ENCODE measurements around the gene SPAG7. TPM values are rescaled to one million over a fixed set of nuclear protein-coding genes. Genes with fewer than 3 reads are reported as not detected.

The SPAG7 gene
- polyA plus RNA-seq, 3 donors, result 86.7 to 105 (median 92.6) TPM

DNA sequence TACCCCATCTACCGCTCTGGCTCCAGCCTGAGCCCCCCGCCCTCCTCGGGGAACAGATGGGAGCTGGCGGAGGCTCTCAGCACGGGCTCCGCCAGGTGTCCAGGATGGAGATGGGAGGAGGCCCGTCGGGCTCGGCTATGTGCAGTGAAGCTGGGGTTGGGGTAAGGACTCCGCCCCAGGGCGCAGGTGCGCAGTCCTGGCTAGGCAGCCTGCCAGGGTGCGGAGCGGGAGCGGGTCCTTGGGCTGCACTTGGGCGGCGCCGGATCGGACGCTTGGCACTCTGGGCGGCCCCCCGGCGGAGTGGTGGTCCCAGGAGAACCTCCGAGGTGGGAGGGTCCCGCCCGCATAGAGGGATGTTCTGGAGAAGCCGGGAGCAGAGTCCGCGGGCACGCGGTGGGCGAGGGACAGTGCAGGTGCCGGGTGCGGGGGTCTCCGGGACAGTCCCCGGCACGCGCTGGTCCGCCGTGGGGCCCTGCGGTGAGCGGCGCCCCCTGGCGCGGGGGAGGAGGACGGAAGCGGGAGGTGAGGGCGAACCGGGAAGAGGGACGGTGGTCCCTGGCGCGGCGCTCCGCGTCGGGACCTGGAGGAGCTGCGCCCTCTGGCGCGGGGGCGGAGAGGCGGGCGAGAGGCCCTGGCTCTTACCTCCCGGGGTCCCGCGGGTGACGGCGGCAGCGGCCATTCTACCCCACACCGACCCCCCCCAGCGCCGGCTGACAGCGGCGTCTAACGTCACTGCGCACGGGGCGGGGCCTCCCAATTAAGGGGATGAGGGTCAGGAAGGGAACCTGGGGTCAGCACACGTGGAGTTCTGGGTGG is 19.5 kb upstream of the SPAG7 start, which contains the start of gene CAMTA2:
Gene CAMTA2, minus strand, starts transcription at position 725 of the 816 bp plus-strand sequence. CDS start 1,453 bp downstream, outside the sequence.
- peak in 6 of 11 donors; percentile 58 to 78 (median 72) for DNase-seq (ENCODE audit: extremely low read depth in 1 of 11, low read depth in 9 of 11, low spot score in 4 of 11)

DNA sequence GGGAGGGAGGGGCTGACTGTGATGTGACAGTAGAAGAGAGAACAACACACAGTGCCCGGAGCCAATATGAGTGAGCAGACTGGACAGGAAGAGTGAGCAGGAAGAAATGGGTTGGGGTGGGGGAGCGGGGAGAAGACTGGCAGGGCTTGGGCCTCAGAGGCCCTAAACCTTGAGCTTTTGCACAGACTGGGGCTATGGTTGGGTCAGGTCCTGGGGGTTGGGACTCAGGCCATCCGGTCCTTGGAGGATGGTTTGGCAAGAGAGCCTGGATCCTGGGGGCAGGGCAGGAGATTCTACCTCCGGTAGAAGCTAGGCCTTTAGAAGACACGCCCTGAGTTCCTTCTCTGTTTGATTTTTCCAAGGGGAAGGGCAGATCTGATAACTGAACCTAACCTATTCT is 18.8 kb upstream of the SPAG7 start:
- no peak for DNase-seq (ENCODE audit: extremely low read depth in 1 of 11, low read depth in 9 of 11, low spot score in 4 of 11)

DNA sequence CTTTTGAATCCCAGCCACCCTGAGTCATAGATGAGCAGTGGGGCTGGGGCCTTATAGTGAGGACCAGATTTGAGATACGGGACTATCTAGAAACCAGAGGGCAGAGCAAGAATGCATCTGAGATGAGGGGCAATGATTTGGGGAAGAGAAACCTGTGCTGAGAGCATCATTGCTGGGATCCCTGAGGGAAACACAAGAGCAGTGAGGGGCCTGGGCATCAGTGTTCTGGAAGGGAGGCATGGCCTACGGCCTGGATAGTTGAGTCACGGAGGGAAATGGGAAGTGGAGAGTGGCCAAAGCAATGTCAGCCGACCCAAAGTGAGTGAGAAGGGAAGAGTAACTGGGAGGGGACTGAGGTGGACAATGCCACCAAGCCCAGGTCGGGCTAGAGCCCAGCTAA is 14.7 kb upstream of the SPAG7 start:
- no peak for DNase-seq (ENCODE audit: extremely low read depth in 1 of 11, low read depth in 9 of 11, low spot score in 4 of 11)

DNA sequence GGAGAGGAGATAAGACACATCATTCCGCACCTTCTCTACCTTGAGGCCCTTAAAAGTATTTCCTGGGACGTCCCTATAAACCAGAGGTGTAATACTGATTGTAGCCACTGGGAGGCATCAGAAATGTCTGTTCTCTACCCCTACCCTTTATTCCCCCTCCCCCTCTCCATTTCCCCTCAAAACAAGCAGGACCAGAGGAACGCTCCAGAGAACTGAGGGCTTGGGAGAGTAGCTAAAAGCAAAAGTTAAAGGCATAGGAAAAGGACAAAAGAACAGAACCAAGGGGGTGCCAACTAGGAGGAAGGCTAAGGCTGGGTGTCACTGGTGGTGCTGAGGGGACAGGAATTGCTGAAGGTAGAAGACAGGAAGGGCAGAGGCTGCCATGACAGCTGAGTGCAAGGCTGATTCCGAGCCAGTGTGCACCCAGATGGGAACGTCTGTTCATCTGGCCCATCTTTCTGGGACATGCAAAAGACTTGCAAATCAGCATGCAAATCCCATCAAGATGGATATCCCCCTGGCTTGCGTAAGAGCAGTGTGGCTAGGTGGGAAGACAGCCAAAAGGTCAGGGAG is 13.1 kb upstream of the SPAG7 start:
- peak in 6 of 11 donors; percentile 62 to 72 (median 68) for DNase-seq (ENCODE audit: extremely low read depth in 1 of 11, low read depth in 9 of 11, low spot score in 4 of 11)

DNA sequence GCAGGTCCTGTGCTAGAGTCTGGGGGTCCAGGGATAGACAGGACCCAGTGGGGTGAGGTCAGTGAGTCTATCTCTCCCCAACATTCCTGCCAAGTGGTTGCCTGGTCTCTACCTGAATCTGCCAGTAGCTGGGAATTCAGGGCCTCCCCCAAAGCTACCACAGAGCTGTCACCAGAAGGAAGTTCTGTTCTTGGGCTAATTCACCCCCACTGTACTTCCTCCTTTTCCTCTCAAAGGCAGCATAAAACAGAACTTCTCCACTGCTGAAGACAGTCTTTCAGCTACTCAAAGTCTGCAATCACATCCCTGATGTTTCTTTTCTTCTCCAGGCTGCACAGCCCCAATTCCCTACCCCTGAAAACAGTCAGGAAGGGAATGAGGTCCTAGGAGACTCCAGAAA is 11.1 kb upstream of the SPAG7 start:
- no peak for DNase-seq (ENCODE audit: extremely low read depth in 1 of 11, low read depth in 9 of 11, low spot score in 4 of 11)

DNA sequence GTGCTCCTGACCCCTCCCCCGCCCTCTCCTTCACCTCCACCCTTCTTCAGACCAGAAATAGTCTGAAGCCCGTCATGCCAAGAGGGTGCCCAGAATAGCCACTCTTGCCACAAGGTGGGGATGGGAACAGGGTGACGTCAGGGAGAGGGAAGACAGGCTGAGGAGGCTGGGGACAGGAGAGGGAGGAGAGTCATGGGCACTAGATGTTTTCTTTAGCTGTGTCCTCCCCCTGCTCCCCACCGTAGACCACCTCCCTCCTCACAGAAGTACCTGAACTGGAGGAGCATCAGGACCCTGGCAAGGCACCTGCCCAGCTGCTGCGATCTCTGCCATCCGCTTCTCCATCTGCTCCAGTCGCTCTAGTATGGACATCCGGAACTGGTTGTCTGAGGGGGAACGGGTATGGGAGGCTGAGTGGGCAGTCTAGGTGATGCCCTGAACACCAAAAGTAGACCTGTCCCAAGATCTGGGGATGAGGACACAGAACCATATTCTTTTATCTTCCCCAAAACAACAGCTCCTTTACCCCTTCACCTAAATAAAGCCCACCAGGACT is 6.6 kb upstream of the SPAG7 start:
- no peak for DNase-seq (ENCODE audit: extremely low read depth in 1 of 11, low read depth in 9 of 11, low spot score in 4 of 11)

DNA sequence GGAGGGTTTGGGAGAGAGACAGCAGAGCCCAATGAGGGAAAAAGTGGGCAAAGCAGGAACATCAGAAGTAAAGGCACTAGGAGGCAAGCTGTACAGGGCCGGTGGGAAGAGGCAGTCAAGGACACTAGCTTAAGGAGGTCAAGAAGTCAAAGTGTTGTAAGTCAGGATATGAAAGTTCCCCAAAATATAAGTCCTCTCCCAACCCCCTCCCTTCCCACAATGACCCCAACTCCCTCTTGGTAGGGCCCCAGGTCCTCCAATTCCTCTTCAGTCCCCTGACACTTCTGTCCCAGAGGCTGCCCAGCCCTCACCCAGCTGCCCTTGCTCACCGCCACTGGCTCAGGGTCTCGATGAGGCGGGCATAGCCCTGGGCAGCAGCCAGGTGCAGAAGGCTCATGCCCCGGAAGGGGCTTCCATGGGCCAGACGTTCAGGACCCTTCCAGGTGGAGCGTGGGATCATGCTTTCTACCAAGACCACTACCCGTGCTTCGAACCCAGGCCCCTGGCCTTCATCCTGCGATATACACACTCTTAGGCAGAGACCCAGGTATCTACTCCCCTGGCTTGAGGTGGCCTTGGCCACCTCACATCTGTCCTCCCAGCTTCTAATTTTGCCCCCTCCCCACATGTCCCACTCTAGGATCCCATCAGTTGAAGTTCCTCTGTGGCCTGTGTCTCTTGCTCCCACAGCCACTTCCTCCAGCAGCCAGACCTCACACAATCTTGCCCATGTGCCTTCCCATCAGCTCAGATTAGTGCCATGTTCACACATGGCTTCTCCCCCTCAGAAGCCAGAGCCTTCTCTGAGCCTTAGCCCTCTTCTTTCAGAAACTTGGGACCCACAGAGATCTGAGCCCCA is 5.9 kb upstream of the SPAG7 start:
- no peak for DNase-seq (ENCODE audit: extremely low read depth in 1 of 11, low read depth in 9 of 11, low spot score in 4 of 11)

DNA sequence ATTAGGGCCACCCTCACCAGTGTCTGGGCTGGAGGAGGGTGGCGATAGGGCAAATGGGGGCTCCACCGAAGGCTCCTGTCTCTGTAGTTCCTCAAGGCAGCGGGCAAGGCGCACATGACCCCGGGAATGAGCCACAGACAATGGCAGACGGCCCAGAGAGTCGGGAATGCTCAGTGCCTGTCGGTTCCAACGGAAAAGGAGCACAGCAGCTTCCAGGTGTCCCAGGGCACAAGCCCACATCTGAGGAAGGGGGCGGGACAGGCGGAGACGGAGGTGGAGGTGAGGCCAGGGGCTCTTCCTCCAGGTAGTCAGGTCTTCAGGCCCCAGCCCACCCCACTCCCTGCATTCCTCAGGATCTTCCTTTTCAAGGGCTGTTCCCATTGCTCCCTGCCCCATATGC is 5.1 kb upstream of the SPAG7 start:
- no peak for DNase-seq (ENCODE audit: extremely low read depth in 1 of 11, low read depth in 9 of 11, low spot score in 4 of 11)

DNA sequence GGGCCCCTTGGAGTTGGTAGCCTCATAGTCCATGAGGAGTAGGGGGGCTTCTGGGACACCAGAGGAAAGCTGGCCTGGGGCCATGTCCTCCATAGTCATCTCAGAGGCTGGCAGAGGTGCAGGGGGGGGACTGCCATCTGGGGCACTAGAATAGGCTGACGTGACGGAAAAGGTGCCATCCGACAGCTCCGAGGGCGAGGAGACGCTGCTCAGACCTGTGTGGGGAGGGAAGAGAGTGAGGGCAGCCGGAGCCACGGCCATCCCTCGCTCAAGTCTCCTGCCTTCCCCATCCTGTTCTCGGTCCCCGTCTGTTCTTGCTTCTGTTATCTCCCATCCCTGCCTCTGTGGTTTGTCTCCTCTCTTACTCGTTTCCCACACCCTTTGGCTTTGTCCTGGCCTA is 4.7 kb upstream of the SPAG7 start:
- no peak for DNase-seq (ENCODE audit: extremely low read depth in 1 of 11, low read depth in 9 of 11, low spot score in 4 of 11)

DNA sequence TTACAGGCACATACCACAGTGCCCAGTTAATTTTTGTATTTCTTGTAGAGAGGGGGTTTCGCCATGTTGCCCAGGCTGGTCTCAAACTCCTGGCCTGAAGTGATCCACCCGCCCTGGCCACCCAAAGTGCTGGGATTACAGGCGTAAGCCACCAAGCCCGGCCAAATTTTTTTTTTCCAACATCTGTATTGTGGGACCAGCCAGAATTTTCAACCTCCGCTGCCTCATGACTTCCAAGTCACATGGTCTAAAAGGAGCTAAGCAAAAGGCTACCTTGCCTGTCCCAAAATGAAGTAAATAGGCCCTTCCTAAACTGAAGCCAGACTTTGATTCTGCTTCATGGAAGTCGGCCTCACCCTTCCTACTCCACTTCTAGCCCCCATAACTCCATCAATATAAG is 4.2 kb upstream of the SPAG7 start:
- no peak for DNase-seq (ENCODE audit: extremely low read depth in 1 of 11, low read depth in 9 of 11, low spot score in 4 of 11)

DNA sequence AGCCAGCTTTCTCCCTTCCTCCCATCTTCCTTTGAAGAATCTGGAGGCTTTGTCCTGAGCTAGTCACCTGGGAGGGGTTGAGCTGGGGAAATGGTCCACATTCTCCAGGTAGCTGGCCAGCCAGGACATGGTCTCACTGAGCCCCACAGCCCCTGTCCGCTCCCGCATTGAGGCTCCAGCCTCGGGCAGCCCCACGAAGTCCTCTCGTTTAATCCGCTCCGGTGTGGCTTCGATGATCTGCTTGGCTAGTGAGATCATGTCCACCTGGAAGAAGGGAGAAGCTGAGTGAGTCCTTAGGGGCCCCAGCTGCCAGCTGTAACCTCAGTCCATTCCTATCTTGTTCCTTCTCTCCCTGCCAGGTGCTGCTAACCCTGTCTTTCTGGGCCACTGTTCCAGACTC is 2.7 kb upstream of the SPAG7 start:
- no peak for DNase-seq (ENCODE audit: extremely low read depth in 1 of 11, low read depth in 9 of 11, low spot score in 4 of 11)

DNA sequence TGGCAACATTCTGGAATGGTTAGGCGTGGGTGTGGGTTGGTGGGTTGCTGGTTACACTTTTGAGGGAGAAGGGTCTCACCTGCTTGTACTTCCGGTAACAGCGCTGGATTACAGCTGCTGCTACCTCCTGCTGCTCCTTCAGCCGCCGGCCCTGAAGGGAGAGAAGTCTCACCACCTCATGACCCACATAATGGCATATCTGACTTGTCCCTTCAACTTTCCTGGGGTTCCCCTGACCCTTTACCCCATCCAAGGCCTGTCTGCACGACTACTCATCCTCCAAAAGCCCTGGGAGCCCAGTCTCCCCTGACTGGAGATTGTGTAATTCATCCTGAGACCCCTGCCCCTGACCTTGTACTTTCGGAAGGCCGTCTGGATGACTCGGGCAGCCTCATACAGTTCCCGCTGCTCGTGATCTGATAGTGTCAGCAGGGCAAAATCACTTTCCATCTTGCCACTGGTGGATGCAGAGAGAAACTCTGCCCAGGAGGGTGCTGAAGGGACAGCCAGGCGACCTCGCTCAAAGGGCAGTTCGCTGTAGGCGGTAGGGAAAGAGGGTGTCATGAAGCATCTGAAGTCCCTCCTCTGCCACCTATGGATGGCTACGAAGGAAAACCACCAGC is 2.0 kb upstream of the SPAG7 start:
- DNase-seq (ENCODE audit: extremely low read depth in 1 of 11, low read depth in 9 of 11, low spot score in 4 of 11), result no peak

DNA sequence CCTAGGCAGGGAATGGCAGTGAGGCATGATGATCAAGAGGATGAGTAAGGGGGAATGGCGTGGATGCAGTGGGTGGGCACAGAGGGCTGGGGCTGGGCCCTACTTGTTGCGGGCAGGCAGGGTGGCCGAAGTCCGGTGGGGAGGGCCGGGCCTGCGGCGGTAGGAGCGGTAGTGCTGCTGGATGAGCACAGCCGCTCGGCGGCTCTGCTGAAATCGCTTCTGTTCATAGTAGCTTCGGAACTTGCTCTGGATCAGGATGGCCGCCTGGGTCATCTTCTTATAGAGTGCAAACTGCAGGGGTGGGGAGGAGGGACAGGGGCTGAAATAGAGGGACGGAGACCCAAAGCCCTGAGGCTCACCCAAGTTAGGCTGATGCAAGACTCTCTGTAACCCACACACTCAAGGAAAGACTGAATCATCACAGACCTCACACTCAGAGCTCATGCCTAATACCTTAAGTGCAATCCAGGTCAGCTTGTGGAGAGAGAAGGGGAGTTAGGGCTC is 1.5 kb upstream of the SPAG7 start:
- DNase-seq (ENCODE audit: extremely low read depth in 1 of 11, low read depth in 9 of 11, low spot score in 4 of 11), result no peak

DNA sequence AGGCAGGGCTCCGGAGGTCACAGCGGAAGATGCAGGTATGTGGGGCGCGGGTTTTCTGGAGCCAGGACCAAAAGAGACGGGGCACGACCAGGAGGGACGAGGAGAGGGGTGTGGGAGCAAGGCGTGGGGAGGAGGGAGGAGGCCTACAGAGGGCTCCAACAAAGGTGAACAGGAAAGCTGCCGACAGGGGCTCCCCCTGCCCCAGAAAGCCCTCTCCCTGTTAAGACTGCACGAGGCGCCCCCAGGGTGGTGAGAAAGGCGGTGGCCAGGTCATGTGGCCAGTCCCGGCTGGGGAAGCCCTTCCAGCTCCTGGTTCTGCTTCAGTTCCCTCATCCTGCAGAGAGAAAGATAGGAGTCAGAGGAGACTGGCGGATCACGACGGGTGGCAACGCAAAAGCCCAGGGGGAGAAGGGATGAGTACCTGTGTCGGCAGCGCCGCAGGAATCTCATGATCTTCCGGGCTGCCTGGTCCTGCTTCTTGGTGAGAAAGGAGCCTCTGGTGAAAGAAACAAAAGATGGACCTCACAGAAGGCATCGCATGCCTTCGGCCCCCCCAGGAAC is 949 bp upstream of the SPAG7 start:
- no peak for DNase-seq (ENCODE audit: extremely low read depth in 1 of 11, low read depth in 9 of 11, low spot score in 4 of 11)

DNA sequence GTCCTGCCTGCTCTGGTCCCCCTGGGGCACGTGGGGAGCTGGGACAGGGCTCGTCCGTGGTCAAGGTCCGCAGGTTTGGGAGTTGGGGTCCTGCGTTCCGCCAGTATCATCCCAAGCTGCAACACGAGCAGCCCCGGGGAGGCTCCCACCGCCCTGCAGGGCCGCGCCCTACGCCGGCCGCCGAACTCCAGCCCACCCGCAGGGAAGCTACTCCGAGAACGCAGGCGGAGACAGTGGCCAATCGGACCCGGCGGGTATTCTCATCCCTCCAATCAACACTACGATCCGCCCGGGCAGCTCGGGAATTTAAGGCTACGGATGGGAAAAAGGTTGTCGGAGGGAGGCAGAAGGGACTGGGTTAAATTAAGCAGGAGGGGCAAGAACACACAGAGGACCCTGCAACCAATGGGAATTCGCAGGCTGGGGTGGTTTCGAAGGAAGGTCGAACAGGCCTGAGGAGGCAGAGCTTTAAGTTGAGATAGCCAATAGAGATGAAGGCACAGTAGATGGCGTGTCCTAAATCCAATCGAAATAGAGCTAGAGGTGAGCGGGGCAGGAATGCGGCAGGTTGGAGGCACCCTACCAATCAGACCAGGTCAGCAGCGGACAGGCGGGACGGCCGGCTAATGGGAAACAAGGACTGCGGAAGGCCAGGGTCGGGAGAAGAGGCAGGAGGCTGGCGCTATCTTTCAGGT is 626 bp downstream of the SPAG7 start:
- DNase-seq (ENCODE audit: extremely low read depth in 1 of 11, low read depth in 9 of 11, low spot score in 4 of 11), result peak in 10 of 11 donors; percentile 96 to 100 (median 99)

DNA sequence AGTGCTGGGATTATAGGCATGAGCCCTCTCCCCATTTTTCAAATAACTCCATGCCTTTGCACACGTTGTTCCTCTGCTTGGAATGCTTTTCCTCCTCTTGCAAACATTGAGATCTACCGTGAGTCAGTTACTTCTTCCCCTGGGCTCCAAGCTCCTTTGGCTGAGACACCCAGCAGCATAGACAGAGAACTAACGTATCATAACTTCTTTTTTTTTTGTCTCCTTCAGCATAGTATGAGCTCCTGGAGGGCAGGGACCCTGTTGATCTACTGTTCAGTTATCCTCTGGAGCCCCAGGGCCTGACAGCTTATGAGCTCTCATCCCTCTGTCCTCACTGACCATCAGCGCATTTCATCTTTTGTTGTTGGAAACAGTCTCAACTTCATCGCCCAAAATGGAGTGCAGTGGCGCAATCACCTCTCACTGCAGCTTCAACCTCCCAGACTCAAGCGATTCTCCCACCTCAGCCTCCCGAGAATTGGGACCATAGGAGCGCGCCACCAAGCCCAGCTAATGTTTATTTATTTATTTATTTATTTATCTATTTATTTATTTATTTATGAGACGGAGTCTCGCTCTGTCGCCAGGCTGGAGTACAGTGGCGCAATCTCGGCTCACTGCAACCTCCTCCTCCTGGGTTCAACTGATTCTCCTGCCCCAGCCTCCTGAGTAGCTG is 2.2 kb downstream of the SPAG7 start:
- no peak for DNase-seq (ENCODE audit: extremely low read depth in 1 of 11, low read depth in 9 of 11, low spot score in 4 of 11)

DNA sequence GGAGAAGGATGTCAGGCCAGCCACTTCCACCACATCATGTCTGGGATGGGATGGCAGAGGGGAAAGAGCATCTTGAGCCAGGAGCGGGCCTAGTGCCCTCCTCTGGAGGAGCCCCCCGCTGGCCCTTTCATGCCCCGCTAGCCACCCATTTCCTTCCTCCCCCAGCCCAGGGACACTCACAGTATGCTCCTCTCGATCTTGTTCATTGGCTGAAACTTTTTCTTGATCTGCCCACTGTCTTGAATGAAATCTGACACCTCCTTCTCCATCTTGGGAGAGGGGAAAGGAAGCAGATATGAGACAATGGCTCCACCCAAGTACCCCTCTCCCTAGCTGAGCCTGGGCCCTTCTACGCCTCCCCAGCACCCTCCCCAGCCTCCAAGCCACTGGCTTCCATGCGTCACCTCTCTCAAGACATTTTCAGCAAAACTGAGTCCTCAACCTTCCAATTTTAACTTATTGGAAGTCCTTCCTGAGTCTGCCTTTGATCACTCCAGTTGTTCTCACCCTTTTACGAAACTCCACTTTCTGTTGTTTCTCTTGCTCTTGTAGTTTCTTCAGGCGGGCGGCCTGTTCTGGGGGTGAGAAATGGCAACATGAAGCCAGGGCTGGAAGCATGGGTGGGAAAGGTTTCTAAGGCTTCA is 7.2 kb downstream of the SPAG7 start:
- DNase-seq (ENCODE audit: extremely low read depth in 1 of 11, low read depth in 9 of 11, low spot score in 4 of 11), result no peak
